ENCODE data around the gene SLC25A4.

DNA sequence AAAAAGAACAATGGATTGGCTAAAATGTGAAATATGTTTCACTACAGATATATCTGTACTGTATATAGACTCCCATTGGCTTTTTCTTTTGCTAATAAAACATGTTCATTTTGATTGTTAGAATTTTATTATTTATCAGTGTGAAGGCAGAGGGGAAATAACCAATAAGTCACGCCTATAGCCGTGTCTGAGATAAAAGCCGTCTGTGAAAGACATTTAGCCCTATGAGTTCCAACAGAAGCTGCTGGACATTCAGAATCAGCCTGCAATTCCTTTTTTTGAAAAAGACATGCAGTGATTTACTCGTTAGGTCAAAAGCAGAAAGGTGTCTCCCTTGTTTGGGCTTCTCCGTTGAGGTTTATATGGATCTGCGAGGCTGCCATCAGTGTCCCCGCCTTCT, 24.2 kb upstream of the SLC25A4 start:
- TF ChIP-seq POLR2AphosphoS5 (IDR thresholded peaks at IDR 0.05; ENCODE audit: low read depth, low read length): no peak
- no peak for TF ChIP-seq POLR2A (IDR thresholded peaks at IDR 0.05; ENCODE audit: low read depth, low read length)
- TF ChIP-seq TAF1 (IDR thresholded peaks at IDR 0.05; ENCODE audit: low read depth, low read length): no peak
- TF ChIP-seq SPI1 (IDR thresholded peaks at IDR 0.05; ENCODE audit: low read depth, low read length): no peak
- no peak for TF ChIP-seq PAX5 (IDR thresholded peaks at IDR 0.05; ENCODE audit: insufficient read depth, low read length, severe bottlenecking)
- no peak for TF ChIP-seq POU2F2 (IDR thresholded peaks at IDR 0.05; ENCODE audit: low read depth, low read length)

Measured in GM12891 (cell line).